ENCODE data around the gene NHS. TPM values are rescaled to one million over a fixed set of nuclear protein-coding genes. Genes with fewer than 3 reads are reported as not detected.

Gene NHS
- total RNA-seq, 2 donors from 2014 or later, result under 0.01 to 1.3 TPM

DNA sequence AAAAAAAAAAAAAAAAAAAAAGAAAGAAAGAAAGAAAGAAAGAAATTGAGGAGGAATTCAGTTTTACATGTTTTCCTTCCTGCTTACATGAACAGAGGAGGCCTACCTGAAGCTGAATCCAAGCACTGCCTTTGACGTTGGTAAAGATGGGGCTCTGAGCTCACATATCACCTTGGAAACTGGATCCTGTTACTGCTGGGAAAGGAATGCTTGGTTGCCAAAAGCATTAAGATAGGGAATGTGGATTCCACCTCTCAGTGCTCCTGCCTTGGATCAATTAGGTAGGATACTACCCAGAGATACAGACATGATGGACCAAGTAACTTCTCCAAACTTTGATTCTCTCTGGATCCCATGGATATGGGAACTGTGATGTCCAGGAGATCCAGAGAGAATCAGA, 50.6 kb downstream of the NHS start:
- no peaks in the 10 kb centered on the region for H3K27me3 ChIP-seq
- no peak for ATAC-seq
- intact Hi-C loops (cut with DNase I), result no loop called here
- no peak for DNase-seq
- H3K27ac ChIP-seq, result no peak overlapping the region
- no peaks in the 10 kb centered on the region for H3K4me1 ChIP-seq
- 62 to 83% methylated on average over 1 of the region's 1 CpG for WGBS, 2 donors
- H3K4me3 ChIP-seq, result no peak overlapping the region
- no peaks in the 10 kb centered on the region for H3K36me3 ChIP-seq (replicated peaks in 1 of 2; ENCODE audit: insufficient read depth in 1 of 2, low read depth in 2 of 2)
- H3K9me3 ChIP-seq, result no peaks in the 10 kb centered on the region
- TF ChIP-seq POLR2A (IDR thresholded peaks at IDR 0.05), result no peak
- TF ChIP-seq, protein P1, sequence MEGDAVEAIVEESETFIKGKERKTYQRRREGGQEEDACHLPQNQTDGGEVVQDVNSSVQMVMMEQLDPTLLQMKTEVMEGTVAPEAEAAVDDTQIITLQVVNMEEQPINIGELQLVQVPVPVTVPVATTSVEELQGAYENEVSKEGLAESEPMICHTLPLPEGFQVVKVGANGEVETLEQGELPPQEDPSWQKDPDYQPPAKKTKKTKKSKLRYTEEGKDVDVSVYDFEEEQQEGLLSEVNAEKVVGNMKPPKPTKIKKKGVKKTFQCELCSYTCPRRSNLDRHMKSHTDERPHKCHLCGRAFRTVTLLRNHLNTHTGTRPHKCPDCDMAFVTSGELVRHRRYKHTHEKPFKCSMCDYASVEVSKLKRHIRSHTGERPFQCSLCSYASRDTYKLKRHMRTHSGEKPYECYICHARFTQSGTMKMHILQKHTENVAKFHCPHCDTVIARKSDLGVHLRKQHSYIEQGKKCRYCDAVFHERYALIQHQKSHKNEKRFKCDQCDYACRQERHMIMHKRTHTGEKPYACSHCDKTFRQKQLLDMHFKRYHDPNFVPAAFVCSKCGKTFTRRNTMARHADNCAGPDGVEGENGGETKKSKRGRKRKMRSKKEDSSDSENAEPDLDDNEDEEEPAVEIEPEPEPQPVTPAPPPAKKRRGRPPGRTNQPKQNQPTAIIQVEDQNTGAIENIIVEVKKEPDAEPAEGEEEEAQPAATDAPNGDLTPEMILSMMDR (IDR thresholded peaks at IDR 0.05), result no peak

DNA sequence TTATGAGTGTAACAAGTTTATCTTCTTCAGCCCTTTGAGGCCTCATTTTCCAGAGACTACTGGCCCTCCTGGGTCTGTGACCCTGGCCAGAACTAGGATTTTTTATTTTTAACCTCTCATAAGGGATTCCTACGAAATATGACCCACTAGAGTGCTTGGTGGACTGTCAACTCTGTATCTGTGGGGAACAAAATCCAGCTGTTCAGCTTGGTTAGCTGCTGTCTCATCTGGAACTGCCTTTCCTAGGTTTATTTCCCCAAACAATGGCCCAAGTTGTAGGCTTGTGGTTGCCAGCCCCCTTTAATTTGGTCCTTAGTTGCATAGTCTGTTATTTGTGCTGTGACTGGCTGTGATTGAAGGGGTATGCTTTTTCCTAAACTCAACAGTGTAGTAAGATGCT, 56.2 kb downstream of the NHS start:
- ATAC-seq (no peak), DNase-seq (no peak)
- WGBS, 2 donors, result 50 to 71% methylated on average over 1 of the region's 1 CpG
- Histone ChIP-seq H3K36me3 (replicated peaks in 1 of 2; ENCODE audit: insufficient read depth in 1 of 2, low read depth in 2 of 2) (no peaks in the 10 kb centered on the region), H3K27me3 (no peaks in the 10 kb centered on the region), H3K27ac (no peak overlapping the region), H3K4me3 (no peak overlapping the region), H3K4me1 (no peaks in the 10 kb centered on the region), H3K9me3 (no peaks in the 10 kb centered on the region)
- intact Hi-C loops (cut with DNase I), result no loop called here
- TF ChIP-seq POLR2A (IDR thresholded peaks at IDR 0.05), result no peak
- TF ChIP-seq, protein P1 (IDR thresholded peaks at IDR 0.05), result no peak

DNA sequence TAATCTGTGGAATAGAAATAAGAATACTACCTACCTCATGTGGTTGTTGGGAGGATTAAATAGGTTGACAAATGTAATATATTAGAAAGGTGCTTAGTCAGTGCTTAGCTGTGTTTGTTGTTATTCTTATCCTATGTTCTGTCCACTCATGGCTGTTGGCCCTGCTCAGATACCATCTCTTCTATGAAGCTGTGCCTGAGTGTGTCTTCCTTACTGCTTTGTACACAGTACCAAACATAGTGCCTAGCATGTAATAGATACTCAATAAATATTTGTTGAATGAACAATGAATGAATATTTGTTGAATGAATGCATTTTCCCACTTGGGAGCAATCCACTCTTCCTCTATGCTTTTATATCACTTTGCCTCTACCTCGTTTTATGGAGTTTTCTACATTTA, 57.2 kb downstream of the NHS start:
- DNase-seq (no peak), ATAC-seq (no peak)
- Histone ChIP-seq H3K27me3 (no peaks in the 10 kb centered on the region), H3K36me3 (replicated peaks in 1 of 2; ENCODE audit: insufficient read depth in 1 of 2, low read depth in 2 of 2) (no peaks in the 10 kb centered on the region), H3K9me3 (no peaks in the 10 kb centered on the region), H3K4me3 (no peak overlapping the region), H3K27ac (no peak overlapping the region), H3K4me1 (no peaks in the 10 kb centered on the region)
- intact Hi-C loops (cut with DNase I), result no loop called here
- TF ChIP-seq, protein P1 (IDR thresholded peaks at IDR 0.05), result no peak
- no peak for TF ChIP-seq POLR2A (IDR thresholded peaks at IDR 0.05)
- WGBS, 2 donors, result 33% methylated on average over 1 of the region's 1 CpG

DNA sequence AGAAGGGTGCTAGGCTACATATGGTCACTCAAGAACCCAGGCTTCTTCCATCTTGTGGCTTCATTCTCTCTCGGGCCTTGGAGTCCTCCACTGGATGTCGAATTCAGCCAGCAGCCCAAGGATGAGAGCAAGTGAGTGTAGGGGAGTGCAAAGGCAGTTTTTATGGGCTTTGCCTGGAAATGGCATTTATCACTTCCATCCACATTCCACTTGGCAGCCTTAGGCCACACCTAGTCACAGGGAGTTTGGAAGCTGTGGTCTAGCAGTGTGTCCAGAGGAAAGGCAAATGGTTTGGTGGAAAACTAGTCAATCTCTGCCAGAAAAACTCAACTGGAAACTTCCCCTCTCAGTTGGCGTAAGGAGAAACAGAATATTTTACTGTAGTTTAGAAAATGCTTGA, 59.0 kb downstream of the NHS start:
- WGBS, 2 donors, result 94 to 96% methylated on average over 3 of the region's 3 CpGs
- no peak for ATAC-seq
- H3K27ac ChIP-seq, result no peak overlapping the region
- H3K36me3 ChIP-seq (replicated peaks in 1 of 2; ENCODE audit: insufficient read depth in 1 of 2, low read depth in 2 of 2), result no peaks in the 10 kb centered on the region
- H3K4me3 ChIP-seq, result no peak overlapping the region
- H3K27me3 ChIP-seq, result no peaks in the 10 kb centered on the region
- no peaks in the 10 kb centered on the region for H3K9me3 ChIP-seq
- H3K4me1 ChIP-seq, result no peaks in the 10 kb centered on the region
- DNase-seq, result no peak
- TF ChIP-seq, protein P1 (IDR thresholded peaks at IDR 0.05), result no peak
- TF ChIP-seq POLR2A (IDR thresholded peaks at IDR 0.05), result no peak
- intact Hi-C loops (cut with DNase I), result no loop called here

DNA sequence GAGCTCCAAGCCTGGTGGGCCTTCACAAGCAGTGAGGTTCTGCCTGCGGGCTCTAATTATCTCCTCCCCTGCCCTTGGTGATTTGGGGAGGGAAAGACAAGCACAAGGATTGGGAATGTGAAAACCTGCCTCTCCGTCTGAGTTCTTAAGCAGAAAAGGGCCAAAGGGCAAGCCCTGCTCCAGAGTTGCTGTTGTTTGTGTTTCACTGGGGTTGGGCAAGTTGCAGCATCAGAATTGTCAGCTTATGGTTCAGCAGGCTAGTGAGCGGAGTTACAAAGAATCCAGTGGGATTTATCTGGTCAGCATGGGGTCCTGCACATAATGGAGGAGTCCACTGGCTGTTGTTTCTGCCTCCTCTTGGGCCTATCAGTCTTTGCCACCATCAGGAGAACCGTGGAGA, 60.5 kb downstream of the NHS start:
- no peak for TF ChIP-seq POLR2A (IDR thresholded peaks at IDR 0.05)
- TF ChIP-seq, protein P1 (IDR thresholded peaks at IDR 0.05), result no peak
- H3K4me1 ChIP-seq, result no peaks in the 10 kb centered on the region
- H3K27ac ChIP-seq, result no peak overlapping the region
- H3K27me3 ChIP-seq, result no peaks in the 10 kb centered on the region
- no peaks in the 10 kb centered on the region for H3K9me3 ChIP-seq
- WGBS, 2 donors, result 84 to 100% methylated on average over 1 to 4 of the region's 4 CpGs
- no peak overlapping the region for H3K4me3 ChIP-seq
- no peak for DNase-seq
- intact Hi-C loops (cut with DNase I), result no loop called here
- no peaks in the 10 kb centered on the region for H3K36me3 ChIP-seq (replicated peaks in 1 of 2; ENCODE audit: insufficient read depth in 1 of 2, low read depth in 2 of 2)
- ATAC-seq, result no peak

Data from body of pancreas (tissue), 4 donors.